ENCODE results near the gene KIF4A. TPM values are rescaled to one million over a fixed set of nuclear protein-coding genes. Genes with fewer than 3 reads are reported as not detected.

KIF4A gene
- total RNA-seq, 1 experiment from 2014 or later, result 36.2 TPM

DNA sequence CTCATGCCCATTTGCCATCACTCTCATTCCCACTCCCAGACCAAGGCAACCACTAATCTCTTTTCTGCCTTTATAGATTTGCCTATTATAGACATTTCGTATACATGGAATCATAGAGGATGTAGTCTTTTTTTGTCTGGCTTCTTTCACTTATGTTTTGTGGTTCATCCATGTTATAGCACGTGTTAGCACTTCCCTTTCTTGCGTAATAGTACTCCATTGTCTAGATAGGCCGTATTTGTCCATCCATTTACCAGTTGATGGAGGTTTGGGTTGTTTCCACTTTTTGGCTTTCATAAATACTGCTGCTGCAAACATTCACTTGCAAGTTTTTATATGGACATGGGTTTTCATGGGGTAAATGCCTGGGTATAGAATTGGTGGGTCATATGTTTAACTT, 48.4 kb downstream of the KIF4A start (continued):
- TF ChIP-seq, protein P1, sequence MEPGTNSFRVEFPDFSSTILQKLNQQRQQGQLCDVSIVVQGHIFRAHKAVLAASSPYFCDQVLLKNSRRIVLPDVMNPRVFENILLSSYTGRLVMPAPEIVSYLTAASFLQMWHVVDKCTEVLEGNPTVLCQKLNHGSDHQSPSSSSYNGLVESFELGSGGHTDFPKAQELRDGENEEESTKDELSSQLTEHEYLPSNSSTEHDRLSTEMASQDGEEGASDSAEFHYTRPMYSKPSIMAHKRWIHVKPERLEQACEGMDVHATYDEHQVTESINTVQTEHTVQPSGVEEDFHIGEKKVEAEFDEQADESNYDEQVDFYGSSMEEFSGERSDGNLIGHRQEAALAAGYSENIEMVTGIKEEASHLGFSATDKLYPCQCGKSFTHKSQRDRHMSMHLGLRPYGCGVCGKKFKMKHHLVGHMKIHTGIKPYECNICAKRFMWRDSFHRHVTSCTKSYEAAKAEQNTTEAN (CRISPR knock-in tag; IDR thresholded peaks at IDR 0.05), result no peak
- TF ChIP-seq, protein P2, sequence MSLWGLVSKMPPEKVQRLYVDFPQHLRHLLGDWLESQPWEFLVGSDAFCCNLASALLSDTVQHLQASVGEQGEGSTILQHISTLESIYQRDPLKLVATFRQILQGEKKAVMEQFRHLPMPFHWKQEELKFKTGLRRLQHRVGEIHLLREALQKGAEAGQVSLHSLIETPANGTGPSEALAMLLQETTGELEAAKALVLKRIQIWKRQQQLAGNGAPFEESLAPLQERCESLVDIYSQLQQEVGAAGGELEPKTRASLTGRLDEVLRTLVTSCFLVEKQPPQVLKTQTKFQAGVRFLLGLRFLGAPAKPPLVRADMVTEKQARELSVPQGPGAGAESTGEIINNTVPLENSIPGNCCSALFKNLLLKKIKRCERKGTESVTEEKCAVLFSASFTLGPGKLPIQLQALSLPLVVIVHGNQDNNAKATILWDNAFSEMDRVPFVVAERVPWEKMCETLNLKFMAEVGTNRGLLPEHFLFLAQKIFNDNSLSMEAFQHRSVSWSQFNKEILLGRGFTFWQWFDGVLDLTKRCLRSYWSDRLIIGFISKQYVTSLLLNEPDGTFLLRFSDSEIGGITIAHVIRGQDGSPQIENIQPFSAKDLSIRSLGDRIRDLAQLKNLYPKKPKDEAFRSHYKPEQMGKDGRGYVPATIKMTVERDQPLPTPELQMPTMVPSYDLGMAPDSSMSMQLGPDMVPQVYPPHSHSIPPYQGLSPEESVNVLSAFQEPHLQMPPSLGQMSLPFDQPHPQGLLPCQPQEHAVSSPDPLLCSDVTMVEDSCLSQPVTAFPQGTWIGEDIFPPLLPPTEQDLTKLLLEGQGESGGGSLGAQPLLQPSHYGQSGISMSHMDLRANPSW (CRISPR knock-in tag; conservative IDR thresholded peaks at IDR 0.05; ENCODE audit: low read depth), result no peak
- no peak for TF ChIP-seq GTF2I (CRISPR knock-in tag; conservative IDR thresholded peaks at IDR 0.05)

DNA sequence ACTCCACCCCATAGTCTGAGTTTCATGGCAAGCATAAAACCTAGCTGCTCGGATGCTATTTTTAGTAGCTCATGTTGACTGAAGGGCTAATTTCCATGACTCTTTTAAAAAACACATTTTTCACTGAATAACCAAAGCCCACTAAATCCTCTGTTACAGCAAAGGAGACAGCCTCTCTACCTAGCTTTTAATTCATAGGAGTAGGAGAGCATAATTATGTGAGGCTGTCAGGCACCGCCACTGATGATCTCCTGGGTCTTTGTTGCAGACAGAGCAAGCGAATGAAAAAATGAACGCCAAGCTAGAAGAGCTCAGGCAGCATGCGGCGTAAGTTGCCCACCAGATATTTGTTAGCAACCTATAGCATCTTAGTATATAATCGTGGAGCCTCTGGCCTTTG, 53.5 kb downstream of the KIF4A start:
- Mint-ChIP-seq H3K4me1 (no peaks in the 10 kb centered on the region), H3K36me3 (peaks cover 57% of the 10 kb centered on the region), H3K27me3 (ENCODE audit: low read depth) (no peaks in the 10 kb centered on the region), H3K4me3 (no peak overlapping the region), H3K9me3 (peaks cover 9% of the 10 kb centered on the region), H3K27ac (no peak overlapping the region)
- CTCF ChIA-PET, result interaction anchor here (1.6 kb wide), 1 partner anchor 11 kb away, joined by 3 read pairs; no protein-coding TSS in a partner anchor
- ATAC-seq, result no peak
- no peak for DNase-seq (ENCODE audit: low spot score)
- POLR2A ChIA-PET, result no interaction called here
- TF ChIP-seq, protein P3, sequence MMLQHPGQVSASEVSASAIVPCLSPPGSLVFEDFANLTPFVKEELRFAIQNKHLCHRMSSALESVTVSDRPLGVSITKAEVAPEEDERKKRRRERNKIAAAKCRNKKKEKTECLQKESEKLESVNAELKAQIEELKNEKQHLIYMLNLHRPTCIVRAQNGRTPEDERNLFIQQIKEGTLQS (CRISPR knock-in tag; conservative IDR thresholded peaks at IDR 0.05), result no peak
- TF ChIP-seq, protein P4, sequence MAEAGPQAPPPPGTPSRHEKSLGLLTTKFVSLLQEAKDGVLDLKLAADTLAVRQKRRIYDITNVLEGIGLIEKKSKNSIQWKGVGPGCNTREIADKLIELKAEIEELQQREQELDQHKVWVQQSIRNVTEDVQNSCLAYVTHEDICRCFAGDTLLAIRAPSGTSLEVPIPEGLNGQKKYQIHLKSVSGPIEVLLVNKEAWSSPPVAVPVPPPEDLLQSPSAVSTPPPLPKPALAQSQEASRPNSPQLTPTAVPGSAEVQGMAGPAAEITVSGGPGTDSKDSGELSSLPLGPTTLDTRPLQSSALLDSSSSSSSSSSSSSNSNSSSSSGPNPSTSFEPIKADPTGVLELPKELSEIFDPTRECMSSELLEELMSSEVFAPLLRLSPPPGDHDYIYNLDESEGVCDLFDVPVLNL (CRISPR knock-in tag; IDR thresholded peaks at IDR 0.05; ENCODE audit: borderline replicate concordance, low read depth), result no peak
- TF ChIP-seq, protein P5, sequence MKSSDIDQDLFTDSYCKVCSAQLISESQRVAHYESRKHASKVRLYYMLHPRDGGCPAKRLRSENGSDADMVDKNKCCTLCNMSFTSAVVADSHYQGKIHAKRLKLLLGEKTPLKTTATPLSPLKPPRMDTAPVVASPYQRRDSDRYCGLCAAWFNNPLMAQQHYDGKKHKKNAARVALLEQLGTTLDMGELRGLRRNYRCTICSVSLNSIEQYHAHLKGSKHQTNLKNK (CRISPR knock-in tag; IDR thresholded peaks at IDR 0.05), result no peak
- TF ChIP-seq NR2C2 (CRISPR knock-in tag; IDR thresholded peaks at IDR 0.05) (no peak), FOXJ3 (CRISPR knock-in tag; IDR thresholded peaks at IDR 0.05; ENCODE audit: borderline replicate concordance) (no peak), NFATC4 (CRISPR knock-in tag; IDR thresholded peaks at IDR 0.05) (no peak)

DNA sequence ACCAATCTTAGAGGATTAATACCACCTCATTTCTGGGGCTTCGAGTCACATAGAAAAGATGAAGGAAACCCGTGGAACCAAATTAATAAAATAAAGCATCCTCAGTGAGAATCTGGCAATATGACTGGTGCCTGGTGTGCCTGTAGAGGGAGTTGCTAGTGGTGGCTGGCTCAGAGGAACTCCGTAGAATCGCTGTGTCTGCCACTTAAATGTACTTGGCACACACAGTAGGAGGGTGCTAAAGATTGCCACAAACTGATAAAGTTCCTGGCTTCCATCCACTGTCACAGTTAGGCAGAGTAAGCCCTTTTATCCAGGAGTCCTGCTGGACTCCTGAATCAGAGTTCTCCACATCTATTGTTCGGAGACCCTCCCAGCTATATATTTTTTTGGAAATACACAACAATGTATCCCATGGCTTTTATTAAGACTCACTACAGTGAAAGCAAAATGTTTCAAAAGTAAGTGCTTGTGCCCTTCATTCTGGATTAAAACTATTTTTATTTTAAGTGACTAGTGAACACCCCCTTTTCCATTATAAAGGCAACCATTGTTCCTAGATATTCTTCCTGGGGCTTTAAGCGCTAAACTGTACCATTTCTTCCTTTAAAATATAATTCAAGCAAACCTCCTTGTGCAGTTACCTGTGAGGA, 56.6 kb downstream of the KIF4A start:
- ATAC-seq (no peak), DNase-seq (ENCODE audit: low spot score) (no peak)
- Mint-ChIP-seq H3K27ac (no peak overlapping the region), H3K4me1 (no peaks in the 10 kb centered on the region), H3K36me3 (peaks cover 75% of the 10 kb centered on the region), H3K27me3 (ENCODE audit: low read depth) (no peaks in the 10 kb centered on the region), H3K9me3 (peaks cover 18% of the 10 kb centered on the region), H3K4me3 (no peak overlapping the region)
- POLR2A ChIA-PET, result no interaction called here
- CTCF ChIA-PET, result no interaction called here
- no peak for TF ChIP-seq PRRX2 (CRISPR knock-in tag; IDR thresholded peaks at IDR 0.05)
- TF ChIP-seq, protein P2 (CRISPR knock-in tag; conservative IDR thresholded peaks at IDR 0.05; ENCODE audit: low read depth), result no peak
- TF ChIP-seq, protein P6, sequence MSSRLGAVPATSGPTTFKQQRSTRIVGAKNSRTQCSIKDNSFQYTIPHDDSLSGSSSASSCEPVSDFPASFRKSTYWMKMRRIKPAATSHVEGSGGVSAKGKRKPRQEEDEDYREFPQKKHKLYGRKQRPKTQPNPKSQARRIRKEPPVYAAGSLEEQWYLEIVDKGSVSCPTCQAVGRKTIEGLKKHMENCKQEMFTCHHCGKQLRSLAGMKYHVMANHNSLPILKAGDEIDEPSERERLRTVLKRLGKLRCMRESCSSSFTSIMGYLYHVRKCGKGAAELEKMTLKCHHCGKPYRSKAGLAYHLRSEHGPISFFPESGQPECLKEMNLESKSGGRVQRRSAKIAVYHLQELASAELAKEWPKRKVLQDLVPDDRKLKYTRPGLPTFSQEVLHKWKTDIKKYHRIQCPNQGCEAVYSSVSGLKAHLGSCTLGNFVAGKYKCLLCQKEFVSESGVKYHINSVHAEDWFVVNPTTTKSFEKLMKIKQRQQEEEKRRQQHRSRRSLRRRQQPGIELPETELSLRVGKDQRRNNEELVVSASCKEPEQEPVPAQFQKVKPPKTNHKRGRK (CRISPR knock-in tag; IDR thresholded peaks at IDR 0.05; ENCODE audit: borderline replicate concordance), result no peak
- TF ChIP-seq, protein P7, sequence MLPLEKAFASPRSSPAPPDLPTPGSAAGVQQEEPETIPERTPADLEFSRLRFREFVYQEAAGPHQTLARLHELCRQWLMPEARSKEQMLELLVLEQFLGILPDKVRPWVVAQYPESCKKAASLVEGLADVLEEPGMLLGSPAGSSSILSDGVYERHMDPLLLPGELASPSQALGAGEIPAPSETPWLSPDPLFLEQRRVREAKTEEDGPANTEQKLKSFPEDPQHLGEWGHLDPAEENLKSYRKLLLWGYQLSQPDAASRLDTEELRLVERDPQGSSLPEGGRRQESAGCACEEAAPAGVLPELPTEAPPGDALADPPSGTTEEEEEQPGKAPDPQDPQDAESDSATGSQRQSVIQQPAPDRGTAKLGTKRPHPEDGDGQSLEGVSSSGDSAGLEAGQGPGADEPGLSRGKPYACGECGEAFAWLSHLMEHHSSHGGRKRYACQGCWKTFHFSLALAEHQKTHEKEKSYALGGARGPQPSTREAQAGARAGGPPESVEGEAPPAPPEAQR (CRISPR knock-in tag; IDR thresholded peaks at IDR 0.05), result no peak
- TF ChIP-seq, protein P8, sequence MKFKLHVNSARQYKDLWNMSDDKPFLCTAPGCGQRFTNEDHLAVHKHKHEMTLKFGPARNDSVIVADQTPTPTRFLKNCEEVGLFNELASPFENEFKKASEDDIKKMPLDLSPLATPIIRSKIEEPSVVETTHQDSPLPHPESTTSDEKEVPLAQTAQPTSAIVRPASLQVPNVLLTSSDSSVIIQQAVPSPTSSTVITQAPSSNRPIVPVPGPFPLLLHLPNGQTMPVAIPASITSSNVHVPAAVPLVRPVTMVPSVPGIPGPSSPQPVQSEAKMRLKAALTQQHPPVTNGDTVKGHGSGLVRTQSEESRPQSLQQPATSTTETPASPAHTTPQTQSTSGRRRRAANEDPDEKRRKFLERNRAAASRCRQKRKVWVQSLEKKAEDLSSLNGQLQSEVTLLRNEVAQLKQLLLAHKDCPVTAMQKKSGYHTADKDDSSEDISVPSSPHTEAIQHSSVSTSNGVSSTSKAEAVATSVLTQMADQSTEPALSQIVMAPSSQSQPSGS (CRISPR knock-in tag; IDR thresholded peaks at IDR 0.05; ENCODE audit: borderline replicate concordance, low read depth), result no peak
- TF ChIP-seq, protein P5 (CRISPR knock-in tag; IDR thresholded peaks at IDR 0.05), result no peak
- TF ChIP-seq, protein P9, sequence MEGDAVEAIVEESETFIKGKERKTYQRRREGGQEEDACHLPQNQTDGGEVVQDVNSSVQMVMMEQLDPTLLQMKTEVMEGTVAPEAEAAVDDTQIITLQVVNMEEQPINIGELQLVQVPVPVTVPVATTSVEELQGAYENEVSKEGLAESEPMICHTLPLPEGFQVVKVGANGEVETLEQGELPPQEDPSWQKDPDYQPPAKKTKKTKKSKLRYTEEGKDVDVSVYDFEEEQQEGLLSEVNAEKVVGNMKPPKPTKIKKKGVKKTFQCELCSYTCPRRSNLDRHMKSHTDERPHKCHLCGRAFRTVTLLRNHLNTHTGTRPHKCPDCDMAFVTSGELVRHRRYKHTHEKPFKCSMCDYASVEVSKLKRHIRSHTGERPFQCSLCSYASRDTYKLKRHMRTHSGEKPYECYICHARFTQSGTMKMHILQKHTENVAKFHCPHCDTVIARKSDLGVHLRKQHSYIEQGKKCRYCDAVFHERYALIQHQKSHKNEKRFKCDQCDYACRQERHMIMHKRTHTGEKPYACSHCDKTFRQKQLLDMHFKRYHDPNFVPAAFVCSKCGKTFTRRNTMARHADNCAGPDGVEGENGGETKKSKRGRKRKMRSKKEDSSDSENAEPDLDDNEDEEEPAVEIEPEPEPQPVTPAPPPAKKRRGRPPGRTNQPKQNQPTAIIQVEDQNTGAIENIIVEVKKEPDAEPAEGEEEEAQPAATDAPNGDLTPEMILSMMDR (IDR thresholded peaks at IDR 0.05), result no peak
